ENCODE results near the gene SLC27A4.

GRCh38 chr9:128342971-128343680, 2.8 kb downstream of the SLC27A4 start:
- TF ChIP-seq CTCF (IDR thresholded peaks at IDR 0.05) (no peak), POLR2A (IDR thresholded peaks at IDR 0.05) (no peak)

Data from uterus (tissue), 2 donors.